Lower leg skin (tissue), 3 donors: Measurements from ENCODE around the gene NFAT5.

Source experiments
- POLR2A ChIP-seq, 2 donors: fragments of 450-650 bp; IDR thresholded peaks; one replicate each; pipeline ENCODE4 v1.6.1; 2016 to 2017; ENCODE audit warnings: antibody characterized with exemption in 2 of 2, mild to moderate bottlenecking in 1 of 2, moderate library complexity in 1 of 2
- TF ChIP-seq, protein P1 (sequence below), 3 donors: fragments of 450-650 bp; IDR thresholded peaks; one replicate each; pipeline ENCODE4 v1.5.1; 2016; ENCODE audit warnings: antibody characterized with exemption in 3 of 3, mild to moderate bottlenecking in 3 of 3, moderate library complexity in 2 of 3

DNA sequence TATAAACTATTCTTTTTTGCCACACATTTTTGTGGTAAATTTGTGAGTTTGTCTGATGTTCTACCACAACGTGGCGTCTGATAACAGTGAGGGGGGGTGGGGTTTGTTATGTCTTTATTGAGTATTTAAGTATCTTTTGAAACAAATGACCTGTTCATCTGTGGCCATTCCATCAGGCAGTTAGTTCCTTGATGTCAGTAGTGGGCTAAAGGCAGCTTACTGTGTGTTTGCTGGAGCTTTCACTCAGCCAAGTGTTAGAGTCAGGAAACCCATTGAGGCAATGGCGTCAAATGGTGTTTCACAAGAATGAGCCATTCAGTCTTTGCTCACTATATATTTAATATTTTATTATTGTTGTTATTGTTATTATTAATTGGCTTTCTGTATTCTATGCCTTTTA lies 132.6 kb downstream of the NFAT5 start:
- TF ChIP-seq, protein P1, sequence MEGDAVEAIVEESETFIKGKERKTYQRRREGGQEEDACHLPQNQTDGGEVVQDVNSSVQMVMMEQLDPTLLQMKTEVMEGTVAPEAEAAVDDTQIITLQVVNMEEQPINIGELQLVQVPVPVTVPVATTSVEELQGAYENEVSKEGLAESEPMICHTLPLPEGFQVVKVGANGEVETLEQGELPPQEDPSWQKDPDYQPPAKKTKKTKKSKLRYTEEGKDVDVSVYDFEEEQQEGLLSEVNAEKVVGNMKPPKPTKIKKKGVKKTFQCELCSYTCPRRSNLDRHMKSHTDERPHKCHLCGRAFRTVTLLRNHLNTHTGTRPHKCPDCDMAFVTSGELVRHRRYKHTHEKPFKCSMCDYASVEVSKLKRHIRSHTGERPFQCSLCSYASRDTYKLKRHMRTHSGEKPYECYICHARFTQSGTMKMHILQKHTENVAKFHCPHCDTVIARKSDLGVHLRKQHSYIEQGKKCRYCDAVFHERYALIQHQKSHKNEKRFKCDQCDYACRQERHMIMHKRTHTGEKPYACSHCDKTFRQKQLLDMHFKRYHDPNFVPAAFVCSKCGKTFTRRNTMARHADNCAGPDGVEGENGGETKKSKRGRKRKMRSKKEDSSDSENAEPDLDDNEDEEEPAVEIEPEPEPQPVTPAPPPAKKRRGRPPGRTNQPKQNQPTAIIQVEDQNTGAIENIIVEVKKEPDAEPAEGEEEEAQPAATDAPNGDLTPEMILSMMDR (IDR thresholded peaks at IDR 0.05): no peak
- TF ChIP-seq POLR2A (IDR thresholded peaks at IDR 0.05): no peak
